Panc1 (cell line): ENCODE measurements around the gene ABCC1. TPM values are rescaled to one million over a fixed set of nuclear protein-coding genes. Genes with fewer than 3 reads are reported as not detected.

Source experiments
- ATAC-seq: fragments of 200-7000 bp; cut with Tn5 transposase; 2 replicates; pipeline ENCODE4 v1.9.1; 2020; ENCODE audit warnings: mild to moderate bottlenecking, moderate library complexity
- BruUV-seq: library from RNA; stranded (reverse); fragments of 400-500 nt; replicated peaks from 2 replicates; lab custom pipeline; 2021; lab: Mats Ljungman, UMichigan
- CTCF ChIA-PET: fragments of 300-600 bp; sonication (Branson Sonifier 250); formaldehyde crosslinking; loops from one replicate; lab custom pipeline; 2022; ENCODE audit warnings: antibody characterized with exemption; lab: Charles Lee
- POLR2A ChIA-PET: fragments of 300-600 bp; sonication (Branson Sonifier 250); formaldehyde crosslinking; loops from one replicate; lab custom pipeline; 2022; ENCODE audit warnings: antibody characterized with exemption; lab: Charles Lee
- DNase-seq: peaks from one replicate; pipeline ENCODE4 v3.0.0-alpha.2; 2010; ENCODE audit warnings: low read depth, low spot score
- H3K27ac ChIP-seq: 2 replicates; pipeline ENCODE4 v1.5.1; 2011; ENCODE audit warnings: mild to moderate bottlenecking, low read length, inconsistent platforms
- H3K27me3 ChIP-seq: fragments of 200-500 bp; sonication (Bioruptor generic); 2 replicates; pipeline ENCODE4 v1.6.0; 2014; ENCODE audit warnings: low read length, inconsistent platforms; ENCODE audit not compliant: control insufficient read depth, insufficient read depth
- H3K36me3 ChIP-seq: fragments of 200-500 bp; sonication (Bioruptor generic); 2 replicates; pipeline ENCODE4 v1.5.1; 2014; ENCODE audit warnings: inconsistent platforms, mild to moderate bottlenecking, low read length, moderate library complexity; ENCODE audit not compliant: control insufficient read depth, insufficient read depth
- H3K4me1 ChIP-seq: 2 replicates; pipeline ENCODE4 v1.5.1; 2011; ENCODE audit warnings: inconsistent platforms, mild to moderate bottlenecking, low read length, moderate library complexity; ENCODE audit not compliant: control insufficient read depth, insufficient read depth
- H3K4me3 ChIP-seq, 2 experiments: 2 replicates each; pipeline ENCODE4 v1.5.1; 2011 to 2012; ENCODE audit warnings: low read depth in 2 of 2, low read length in 2 of 2, mild to moderate bottlenecking in 2 of 2, inconsistent platforms in 1 of 2, moderate library complexity in 1 of 2
- H3K9me3 ChIP-seq: fragments of 200-500 bp; sonication (Bioruptor generic); 2 replicates; pipeline ENCODE4 v1.5.1; 2014; ENCODE audit warnings: low read depth, mild to moderate bottlenecking, inconsistent platforms, low read length, moderate library complexity; ENCODE audit not compliant: control insufficient read depth, insufficient read depth
- POLR2AphosphoS5 ChIP-seq: IDR thresholded peaks from 2 replicates; pipeline ENCODE4 v1.6.1; 2012; ENCODE audit warnings: mild to moderate bottlenecking, low read depth, low read length, moderate library complexity
- REST ChIP-seq, 2 experiments: IDR thresholded peaks; 2 replicates each; pipeline ENCODE4 v1.6.1; 2011 to 2012; ENCODE audit warnings: low read depth in 2 of 2, control low read depth in 1 of 2, low read length in 1 of 2, mild to moderate bottlenecking in 1 of 2, moderate library complexity in 1 of 2; ENCODE audit not compliant: insufficient read depth in 1 of 2
- SIN3A ChIP-seq: IDR thresholded peaks from 2 replicates; pipeline ENCODE4 v1.6.1; 2012; ENCODE audit warnings: low read depth, mild to moderate bottlenecking, low read length, moderate library complexity, borderline replicate concordance; ENCODE audit not compliant: insufficient read depth
- TCF7L2 ChIP-seq: IDR thresholded peaks from 2 replicates; pipeline ENCODE4 v1.6.1; 2011; ENCODE audit warnings: mild to moderate bottlenecking, low read depth, low read length, inconsistent platforms
- in situ Hi-C: cut with HindIII; loops from 2 replicates; pipeline ENCODE4 v1.10.0; 2016; ENCODE audit warnings: low sequenced_read_pairs, low pct_unique_long_range_greater_than_20kb
- intact Hi-C: fragments of 100-400 bp; cut with micrococcal nuclease; formaldehyde crosslinking; loops from one replicate; pipeline ENCODE4 v1.10.0; 2022; ENCODE audit not compliant: unreplicated experiment
- total RNA-seq: library from RNA; stranded (reverse); gene quantifications from one replicate; pipeline ENCODE4 v1.2.1, GENCODE V29; 2021; ENCODE audit not compliant: unreplicated experiment
- TF ChIP-seq, protein P1 (sequence below): fragments of 450-650 bp; IDR thresholded peaks from 2 replicates; pipeline ENCODE4 v1.5.1; 2017; ENCODE audit warnings: mild to moderate bottlenecking

Gene ABCC1
- total RNA-seq, 1 experiment from 2014 or later = 296 TPM

- POLR2A ChIA-PET = no interaction called here
- Histone ChIP-seq H3K27me3 (no peaks in the 10 kb centered on the region), H3K4me1 (peaks cover 24% of the 10 kb centered on the region), H3K9me3 (peaks cover 23% of the 10 kb centered on the region; the same call in 1 of the 2 replicates), H3K4me3 (no peak overlapping the region), H3K36me3 (0 out of 2 replicates have a peak, but pooled peaks cover 2% of the 10 kb centered on the region), H3K27ac (peak overlapping the region; percentile 60)
- no peak for DNase-seq
- no TSS peak for BruUV-seq
- TF ChIP-seq TCF7L2 (no peak), REST (IDR thresholded peaks at IDR 0.05; ENCODE audit: insufficient read depth in 1 of 2, low read depth in 2 of 2, low read length in 1 of 2) (no peak)
- intact Hi-C loops (no loop called here), in situ Hi-C loops (no loop called here)
- no peak for ATAC-seq
- CTCF ChIA-PET = no interaction called here
These were observed 24.6 kb downstream of the ABCC1 start for GRCh38 chr16:15974057-15974456.

DNA sequence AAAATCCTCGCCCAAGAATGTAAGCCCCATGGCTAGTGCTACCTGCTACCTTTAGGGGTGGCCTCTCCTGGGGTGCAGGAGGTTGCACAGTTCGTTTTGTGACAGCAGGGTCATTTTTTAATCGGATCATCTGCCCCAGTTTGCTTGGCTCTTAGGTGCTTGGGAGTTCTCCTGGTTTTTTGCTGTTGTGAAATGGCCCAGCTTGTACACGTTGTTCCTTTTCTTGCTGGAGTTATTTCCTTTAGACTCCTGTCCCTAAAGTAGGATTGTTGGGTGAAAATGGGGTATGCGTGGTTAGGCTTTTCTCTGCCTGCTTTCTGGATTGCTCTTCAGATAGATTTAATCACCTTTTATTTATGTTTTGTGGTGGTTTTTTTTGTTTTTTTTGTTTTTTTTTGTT is 25.8 kb downstream of the ABCC1 start:
- no peak overlapping the region for H3K4me3 ChIP-seq
- intact Hi-C loops (no loop called here), in situ Hi-C loops (no loop called here)
- H3K27ac ChIP-seq = peak overlapping the region; percentile 53
- CTCF ChIA-PET = interaction anchor here (0.5 kb wide), 1 partner anchor 15 kb away, joined by 7 read pairs; no protein-coding TSS in a partner anchor
- H3K4me1 ChIP-seq = peaks cover 32% of the 10 kb centered on the region
- ATAC-seq (no peak), DNase-seq (no peak)
- TF ChIP-seq SIN3A = no peak
- no peak for TF ChIP-seq REST (IDR thresholded peaks at IDR 0.05; ENCODE audit: insufficient read depth in 1 of 2, low read depth in 2 of 2, low read length in 1 of 2)
- TF ChIP-seq POLR2AphosphoS5 = no peak
- TF ChIP-seq, protein P1, sequence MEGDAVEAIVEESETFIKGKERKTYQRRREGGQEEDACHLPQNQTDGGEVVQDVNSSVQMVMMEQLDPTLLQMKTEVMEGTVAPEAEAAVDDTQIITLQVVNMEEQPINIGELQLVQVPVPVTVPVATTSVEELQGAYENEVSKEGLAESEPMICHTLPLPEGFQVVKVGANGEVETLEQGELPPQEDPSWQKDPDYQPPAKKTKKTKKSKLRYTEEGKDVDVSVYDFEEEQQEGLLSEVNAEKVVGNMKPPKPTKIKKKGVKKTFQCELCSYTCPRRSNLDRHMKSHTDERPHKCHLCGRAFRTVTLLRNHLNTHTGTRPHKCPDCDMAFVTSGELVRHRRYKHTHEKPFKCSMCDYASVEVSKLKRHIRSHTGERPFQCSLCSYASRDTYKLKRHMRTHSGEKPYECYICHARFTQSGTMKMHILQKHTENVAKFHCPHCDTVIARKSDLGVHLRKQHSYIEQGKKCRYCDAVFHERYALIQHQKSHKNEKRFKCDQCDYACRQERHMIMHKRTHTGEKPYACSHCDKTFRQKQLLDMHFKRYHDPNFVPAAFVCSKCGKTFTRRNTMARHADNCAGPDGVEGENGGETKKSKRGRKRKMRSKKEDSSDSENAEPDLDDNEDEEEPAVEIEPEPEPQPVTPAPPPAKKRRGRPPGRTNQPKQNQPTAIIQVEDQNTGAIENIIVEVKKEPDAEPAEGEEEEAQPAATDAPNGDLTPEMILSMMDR = no peak
- no peak for TF ChIP-seq TCF7L2
- no peaks in the 10 kb centered on the region for H3K27me3 ChIP-seq
- no TSS peak for BruUV-seq
- peaks cover 24% of the 10 kb centered on the region; the same call in 1 of the 2 replicates for H3K9me3 ChIP-seq
- POLR2A ChIA-PET = no interaction called here
- 0 out of 2 replicates have a peak, but pooled peaks cover 2% of the 10 kb centered on the region for H3K36me3 ChIP-seq
